ENCODE results near the gene TPRKB.

DNA sequence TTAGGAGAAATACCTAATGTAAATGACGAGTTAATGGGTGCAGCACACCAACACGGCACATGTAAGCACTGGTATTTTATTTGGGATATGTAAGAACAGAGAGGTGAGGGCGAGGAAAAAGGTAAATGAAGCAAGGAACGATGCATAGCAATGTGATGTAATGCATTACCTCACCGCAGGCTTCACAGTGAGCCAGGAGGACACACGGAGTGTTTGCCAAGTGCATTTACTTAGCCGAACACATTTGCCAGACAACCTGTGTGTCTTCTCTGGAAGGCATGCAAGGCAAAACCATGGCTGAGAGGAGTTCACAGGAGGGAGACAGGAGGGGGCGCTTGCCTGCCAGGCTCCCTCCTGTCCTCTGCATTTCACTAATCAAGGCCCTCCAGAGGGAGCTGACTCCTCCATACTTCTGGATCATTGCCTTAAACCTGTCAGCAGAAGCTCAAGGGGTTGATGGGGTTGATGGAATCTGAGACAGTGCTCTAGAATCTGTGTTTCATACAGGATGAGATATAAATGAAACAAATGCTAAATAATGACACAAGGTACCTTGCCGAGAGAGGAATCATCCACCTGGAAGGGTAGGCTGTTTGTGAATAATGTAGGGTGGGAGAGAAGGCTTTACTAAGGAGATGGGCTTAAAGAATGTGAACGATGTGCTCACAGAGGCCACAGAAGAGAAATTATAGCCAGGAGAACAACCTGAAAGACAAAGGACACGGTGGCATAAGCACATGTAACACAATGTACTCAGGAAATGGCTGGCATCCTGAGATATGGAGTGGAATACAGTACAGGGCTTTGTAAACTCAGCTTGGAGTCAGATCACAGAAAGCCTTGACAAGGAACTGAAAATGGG is 9.1 kb upstream of the TPRKB start:
- TF ChIP-seq, protein P1, sequence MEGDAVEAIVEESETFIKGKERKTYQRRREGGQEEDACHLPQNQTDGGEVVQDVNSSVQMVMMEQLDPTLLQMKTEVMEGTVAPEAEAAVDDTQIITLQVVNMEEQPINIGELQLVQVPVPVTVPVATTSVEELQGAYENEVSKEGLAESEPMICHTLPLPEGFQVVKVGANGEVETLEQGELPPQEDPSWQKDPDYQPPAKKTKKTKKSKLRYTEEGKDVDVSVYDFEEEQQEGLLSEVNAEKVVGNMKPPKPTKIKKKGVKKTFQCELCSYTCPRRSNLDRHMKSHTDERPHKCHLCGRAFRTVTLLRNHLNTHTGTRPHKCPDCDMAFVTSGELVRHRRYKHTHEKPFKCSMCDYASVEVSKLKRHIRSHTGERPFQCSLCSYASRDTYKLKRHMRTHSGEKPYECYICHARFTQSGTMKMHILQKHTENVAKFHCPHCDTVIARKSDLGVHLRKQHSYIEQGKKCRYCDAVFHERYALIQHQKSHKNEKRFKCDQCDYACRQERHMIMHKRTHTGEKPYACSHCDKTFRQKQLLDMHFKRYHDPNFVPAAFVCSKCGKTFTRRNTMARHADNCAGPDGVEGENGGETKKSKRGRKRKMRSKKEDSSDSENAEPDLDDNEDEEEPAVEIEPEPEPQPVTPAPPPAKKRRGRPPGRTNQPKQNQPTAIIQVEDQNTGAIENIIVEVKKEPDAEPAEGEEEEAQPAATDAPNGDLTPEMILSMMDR (optimal IDR thresholded peaks at IDR 0.05 in 1 of 3, IDR thresholded peaks at IDR 0.05 in 1 of 3, conservative IDR thresholded peaks at IDR 0.05 in 1 of 3; ENCODE audit: extremely low read depth in 1 of 3, insufficient read depth in 2 of 3, low read length in 3 of 3): no peak
- TF ChIP-seq EZH2 (IDR thresholded peaks at IDR 0.05; ENCODE audit: low read length): no peak
